Liver (tissue), 9 donors: ENCODE measurements around the gene DVL1. TPM values are rescaled to one million over a fixed set of nuclear protein-coding genes. Genes with fewer than 3 reads are reported as not detected.

ENCODE experiments used
- DNase-seq: peaks from one replicate; pipeline ENCODE4 v3.0.0-alpha.2; 2017; ENCODE audit warnings: low spot score
- H3K27ac ChIP-seq, 2 donors: one replicate each; pipeline ENCODE4 v1.7.0; 2013; ENCODE audit warnings: inconsistent platforms in 2 of 2, low read length in 2 of 2, control low read depth in 1 of 2, low read depth in 1 of 2, mild to moderate bottlenecking in 1 of 2
- H3K27me3 ChIP-seq, 4 donors: one replicate each; pipeline versions ENCODE4 v1.6.1 to v1.7.0; 2013; ENCODE audit warnings: low read length in 3 of 4, inconsistent platforms in 1 of 4, mild to moderate bottlenecking in 1 of 4, moderate library complexity in 1 of 4; ENCODE audit not compliant: control insufficient read depth in 4 of 4, insufficient read depth in 4 of 4
- H3K36me3 ChIP-seq, 4 donors: one replicate each; pipeline versions ENCODE4 v1.6.1 to v1.7.0; 2013; ENCODE audit warnings: low read length in 3 of 4, mild to moderate bottlenecking in 3 of 4, low read depth in 1 of 4, moderate library complexity in 1 of 4; ENCODE audit not compliant: control insufficient read depth in 4 of 4, insufficient read depth in 3 of 4
- H3K4me1 ChIP-seq, 4 donors: one replicate each; pipeline versions ENCODE4 v1.6.1 to v1.7.0; 2013; ENCODE audit warnings: low read length in 3 of 4, mild to moderate bottlenecking in 3 of 4, moderate library complexity in 1 of 4; ENCODE audit not compliant: control insufficient read depth in 4 of 4, insufficient read depth in 4 of 4
- H3K4me3 ChIP-seq, 3 donors: one replicate each; pipeline versions ENCODE4 v1.6.1 to v1.7.0; 2013; ENCODE audit warnings: low read length in 3 of 3, control low read depth in 1 of 3, low read depth in 1 of 3, mild to moderate bottlenecking in 1 of 3
- H3K9ac ChIP-seq, 2 donors: one replicate each; pipeline ENCODE4 v1.7.0; 2013; ENCODE audit warnings: low read length in 2 of 2, mild to moderate bottlenecking in 2 of 2, moderate library complexity in 2 of 2, control low read depth in 1 of 2, low read depth in 1 of 2
- H3K9me3 ChIP-seq, 4 donors: one replicate each; pipeline versions ENCODE4 v1.6.1 to v1.7.0; 2013; ENCODE audit warnings: low read length in 3 of 4; ENCODE audit not compliant: control insufficient read depth in 4 of 4
- EGR1 ChIP-seq, 2 donors: IDR thresholded peaks; 2 replicates each; pipeline ENCODE4 v1.6.1; 2016 to 2018; ENCODE audit warnings: antibody characterized with exemption in 2 of 2, low read depth in 2 of 2
- FOXA1 ChIP-seq: IDR thresholded peaks from 2 replicates; pipeline ENCODE4 v1.6.1; 2016; ENCODE audit warnings: antibody characterized with exemption
- FOXA2 ChIP-seq: IDR thresholded peaks from 2 replicates; pipeline ENCODE4 v1.6.1; 2016; ENCODE audit warnings: antibody characterized with exemption
- GABPA ChIP-seq, 2 donors: IDR thresholded peaks in 1 of 2; conservative IDR thresholded peaks in 1 of 2; 2 replicates each; pipeline ENCODE4 v1.6.1; 2016; ENCODE audit warnings: antibody characterized with exemption in 2 of 2, mild to moderate bottlenecking in 1 of 2, moderate library complexity in 1 of 2
- HNF4A ChIP-seq, 2 donors: conservative IDR thresholded peaks; 2 replicates each; pipeline ENCODE4 v1.6.1; 2016; ENCODE audit warnings: antibody characterized with exemption in 2 of 2, mild to moderate bottlenecking in 2 of 2
- HNF4G ChIP-seq: IDR thresholded peaks from 2 replicates; pipeline ENCODE4 v1.6.1; 2016; ENCODE audit warnings: antibody characterized with exemption
- MAX ChIP-seq: IDR thresholded peaks from 2 replicates; pipeline ENCODE4 v1.6.1; 2016; ENCODE audit warnings: antibody characterized with exemption
- NR2F2 ChIP-seq: IDR thresholded peaks from 2 replicates; pipeline ENCODE4 v1.6.1; 2016; ENCODE audit warnings: antibody characterized with exemption
- RAD21 ChIP-seq, 2 donors: IDR thresholded peaks; 2 replicates each; pipeline ENCODE4 v1.6.1; 2016; ENCODE audit warnings: antibody characterized with exemption in 2 of 2, mild to moderate bottlenecking in 2 of 2
- REST ChIP-seq: IDR thresholded peaks from 2 replicates; pipeline ENCODE4 v1.6.1; 2016; ENCODE audit warnings: antibody characterized with exemption, mild to moderate bottlenecking
- RXRA ChIP-seq, 2 donors: IDR thresholded peaks; 2 replicates each; pipeline ENCODE4 v1.6.1; 2017 to 2018; ENCODE audit warnings: antibody characterized with exemption in 2 of 2, mild to moderate bottlenecking in 1 of 2
- SP1 ChIP-seq: IDR thresholded peaks from 2 replicates; pipeline ENCODE4 v1.6.1; 2018; ENCODE audit warnings: antibody characterized with exemption, mild to moderate bottlenecking
- TAF1 ChIP-seq: conservative IDR thresholded peaks from 2 replicates; pipeline ENCODE4 v1.6.1; 2016; ENCODE audit warnings: antibody characterized with exemption, mild to moderate bottlenecking
- YY1 ChIP-seq: IDR thresholded peaks from 2 replicates; pipeline ENCODE4 v1.6.1; 2016; ENCODE audit warnings: antibody characterized with exemption, mild to moderate bottlenecking
- WGBS: extraction: QIAGEN DNeasy Blood & Tissue Kit; methylation state at CpG from one replicate; pipeline ENCODE4 v1.1.7; 2013; 5-methylcytosine and 5-hydroxymethylcytosine counted together
- polyA plus RNA-seq, 2 donors: library from polyadenylated mRNA; stranded (reverse) in 1 of 2; unstranded in 1 of 2; fragments of 200-250 nt in 1 of 2; fragments of >200 nt in 1 of 2; fragmentation: Nextera tagmentation in 1 of 2; extraction: Ambion mirVana in 1 of 2; gene quantifications; one replicate each; pipeline versions ENCODE4 v1.2.1 to v1.2.3, GENCODE V29; 2013 to 2015
- total RNA-seq, 2 donors: library from RNA; depleted of rRNA; stranded (reverse); fragments of >200 nt; gene quantifications; one replicate each; pipeline ENCODE4 v1.2.3, GENCODE V29; 2014
- TF ChIP-seq, protein P1 (sequence below): IDR thresholded peaks from 2 replicates; pipeline ENCODE4 v1.6.1; 2016; ENCODE audit warnings: antibody characterized with exemption
- donor health status: healthy.
- donor health status: healthy.
- donor health status: healthy.
- donor health status: healthy.
- donor health status: healthy.

The DVL1 gene
- total and polyA plus RNA-seq, 4 donors = 5.7 to 41.2 (median 24.8) TPM

DNA sequence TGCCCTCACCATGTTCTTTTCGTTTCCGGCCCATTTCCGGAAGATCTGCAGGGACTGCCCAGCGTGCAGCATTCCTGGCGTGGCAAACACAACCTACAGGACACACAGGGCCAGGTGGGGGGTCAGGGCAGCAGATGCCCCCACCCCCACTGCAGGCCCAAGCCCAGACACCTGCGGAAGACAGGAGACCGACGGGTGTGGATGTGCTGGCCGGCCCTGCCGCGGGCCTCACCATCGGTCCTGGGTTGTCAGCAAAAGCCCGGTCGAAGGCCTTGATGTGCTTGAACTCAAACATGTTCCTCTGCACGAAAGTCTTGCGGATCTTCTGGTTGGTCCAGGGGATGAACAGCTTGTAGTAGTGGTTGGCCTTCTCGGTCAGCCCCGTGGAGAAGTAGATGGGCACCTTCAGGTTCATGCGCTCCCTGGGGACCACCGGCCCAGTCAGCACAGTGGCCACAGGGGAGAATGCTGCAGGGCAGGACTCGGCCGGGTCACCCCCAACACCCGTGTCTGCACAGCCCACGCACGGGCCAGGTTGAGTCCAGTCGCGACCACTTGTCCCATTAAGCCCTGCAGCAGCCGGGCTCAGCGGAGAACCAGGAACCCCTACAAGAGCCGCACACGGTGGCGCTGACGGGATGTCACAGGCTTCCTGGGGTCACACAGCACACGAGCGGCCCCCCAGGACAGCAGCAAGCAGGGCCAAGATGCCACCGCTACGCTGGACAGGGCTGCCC lies 35.5 kb downstream of the DVL1 start:
- H3K4me3 ChIP-seq = no peak overlapping the region
- WGBS = 92% methylated on average over 37 of the region's 37 CpGs
- H3K4me1 ChIP-seq = peaks cover 6 to 14% (median 10%) of the 10 kb centered on the region in 4 donors
- TF ChIP-seq YY1 (no peak), REST (no peak), TAF1 (no peak), SP1 (no peak), HNF4G (no peak), FOXA1 (no peak), FOXA2 (no peak), MAX (no peak), GABPA (IDR thresholded peaks at IDR 0.05 in 1 of 2, conservative IDR thresholded peaks at IDR 0.05 in 1 of 2) (no peak), EGR1 (IDR thresholded peaks at IDR 0.05; ENCODE audit: low read depth in 2 of 2) (no peak), HNF4A (conservative IDR thresholded peaks at IDR 0.05) (no peak), NR2F2 (no peak), RAD21 (IDR thresholded peaks at IDR 0.05) (no peak), RXRA (IDR thresholded peaks at IDR 0.05) (no peak)
- TF ChIP-seq, protein P1, sequence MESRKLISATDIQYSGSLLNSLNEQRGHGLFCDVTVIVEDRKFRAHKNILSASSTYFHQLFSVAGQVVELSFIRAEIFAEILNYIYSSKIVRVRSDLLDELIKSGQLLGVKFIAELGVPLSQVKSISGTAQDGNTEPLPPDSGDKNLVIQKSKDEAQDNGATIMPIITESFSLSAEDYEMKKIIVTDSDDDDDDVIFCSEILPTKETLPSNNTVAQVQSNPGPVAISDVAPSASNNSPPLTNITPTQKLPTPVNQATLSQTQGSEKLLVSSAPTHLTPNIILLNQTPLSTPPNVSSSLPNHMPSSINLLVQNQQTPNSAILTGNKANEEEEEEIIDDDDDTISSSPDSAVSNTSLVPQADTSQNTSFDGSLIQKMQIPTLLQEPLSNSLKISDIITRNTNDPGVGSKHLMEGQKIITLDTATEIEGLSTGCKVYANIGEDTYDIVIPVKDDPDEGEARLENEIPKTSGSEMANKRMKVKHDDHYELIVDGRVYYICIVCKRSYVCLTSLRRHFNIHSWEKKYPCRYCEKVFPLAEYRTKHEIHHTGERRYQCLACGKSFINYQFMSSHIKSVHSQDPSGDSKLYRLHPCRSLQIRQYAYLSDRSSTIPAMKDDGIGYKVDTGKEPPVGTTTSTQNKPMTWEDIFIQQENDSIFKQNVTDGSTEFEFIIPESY = no peak
- H3K36me3 ChIP-seq = peaks cover 3 to 38% (median 19%) of the 10 kb centered on the region in 4 donors
- H3K9ac ChIP-seq = no peak overlapping the region
- no peaks in the 10 kb centered on the region for H3K9me3 ChIP-seq
- H3K27me3 ChIP-seq = no peaks in the 10 kb centered on the region
- no peak for DNase-seq
- no peak overlapping the region for H3K27ac ChIP-seq

DNA sequence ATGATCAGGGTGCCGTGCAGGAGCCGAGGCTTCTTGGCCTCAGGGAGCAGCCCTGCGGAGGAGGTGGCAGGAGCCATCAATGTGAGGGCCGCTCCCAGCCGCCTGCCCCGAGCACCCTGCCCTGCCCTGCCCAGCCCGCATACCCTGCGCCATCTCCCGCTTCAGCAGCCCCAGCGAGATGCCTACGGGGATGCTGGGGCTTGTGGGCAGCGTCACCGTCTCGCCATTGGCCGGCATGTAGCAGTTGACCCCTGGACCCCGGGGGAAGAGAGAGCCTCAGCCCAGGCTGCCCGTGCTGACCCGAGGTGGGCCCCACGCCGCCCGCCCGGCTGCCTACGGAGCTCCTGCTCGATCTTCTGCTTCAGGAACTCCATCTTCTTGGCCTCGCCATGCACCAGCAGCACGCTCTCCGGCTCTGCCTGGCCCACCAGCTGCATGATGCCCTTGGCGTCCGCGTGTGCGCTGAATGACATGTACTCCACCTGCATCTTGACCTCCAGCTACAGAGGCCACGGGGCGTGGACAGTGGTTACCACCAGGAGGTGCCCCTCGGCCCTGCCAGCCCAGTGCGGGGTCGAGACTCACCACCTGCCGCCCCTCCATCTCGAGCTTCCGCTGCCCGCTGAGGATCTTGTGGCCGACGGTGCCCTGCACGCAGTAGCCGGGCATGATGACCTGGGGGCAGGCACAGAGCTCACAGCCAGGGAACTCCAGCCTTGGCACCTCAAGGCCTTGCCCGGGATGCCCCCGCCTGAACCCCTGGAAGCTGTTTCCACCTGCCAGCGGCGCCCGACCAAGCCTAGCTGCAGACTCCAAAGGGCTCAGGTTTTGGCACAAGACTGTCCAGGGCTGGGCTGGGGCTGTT lies 36.5 kb downstream of the DVL1 start:
- peaks cover 3 to 38% (median 19%) of the 10 kb centered on the region in 4 donors for H3K36me3 ChIP-seq
- WGBS = 94% methylated on average over 49 of the region's 49 CpGs

More for the DNA sequence above, 36.5 kb downstream of the DVL1 start:
- H3K4me1 ChIP-seq = peaks cover 2 to 14% (median 9%) of the 10 kb centered on the region in 4 donors
- H3K9ac ChIP-seq = no peak overlapping the region
- H3K4me3 ChIP-seq = no peak overlapping the region
- H3K27ac ChIP-seq = no peak overlapping the region
- no peaks in the 10 kb centered on the region for H3K9me3 ChIP-seq
- no peak for DNase-seq
- H3K27me3 ChIP-seq = no peaks in the 10 kb centered on the region
- TF ChIP-seq GABPA (IDR thresholded peaks at IDR 0.05 in 1 of 2, conservative IDR thresholded peaks at IDR 0.05 in 1 of 2) = no peak
